Mesothelial cell of epicardium (in vitro differentiated cells): ENCODE data around the gene ADRA1B. TPM values are rescaled to one million over a fixed set of nuclear protein-coding genes. Genes with fewer than 3 reads are reported as not detected.

Experiments
- DNase-seq, 2 experiments: peaks; one replicate each; pipeline ENCODE4 v3.0.0; 2021; ENCODE audit warnings: low spot score in 2 of 2; ENCODE audit not compliant: unreplicated experiment in 2 of 2
- H3K27ac Mint-ChIP-seq: 2 replicates; pipeline ENCODE4 v1.8.0; 2021; ENCODE audit warnings: mixed read lengths
- H3K27me3 Mint-ChIP-seq: 2 replicates; pipeline ENCODE4 v1.8.0; 2021; ENCODE audit warnings: low read depth, mixed read lengths
- H3K36me3 Mint-ChIP-seq: 2 replicates; pipeline ENCODE4 v1.8.0; 2021; ENCODE audit warnings: mixed read lengths
- H3K4me1 Mint-ChIP-seq: 2 replicates; pipeline ENCODE4 v1.8.0; 2021; ENCODE audit warnings: mixed read lengths
- H3K4me3 Mint-ChIP-seq: 2 replicates; pipeline ENCODE4 v1.8.0; 2021; ENCODE audit warnings: mild to moderate bottlenecking, moderate library complexity, mixed read lengths
- H3K9me3 Mint-ChIP-seq: 2 replicates; pipeline ENCODE4 v1.8.0; 2021; ENCODE audit warnings: mixed read lengths
- CTCF ChIP-seq: fragments of 200-600 bp; sonication (generic); IDR thresholded peaks from one replicate; pipeline ENCODE4 v1.5.0; 2021; ENCODE audit warnings: antibody characterized with exemption; ENCODE audit not compliant: unreplicated experiment
- total RNA-seq: library from RNA; stranded (reverse); gene quantifications from 3 replicates; pipeline ENCODE4 v1.2.1, GENCODE V29; 2021

Gene ADRA1B
- total RNA-seq, 1 donor from 2014 or later: 2.5 TPM

- Mint-ChIP-seq H3K36me3 (no peaks in the 10 kb centered on the region), H3K27ac (no peak overlapping the region), H3K9me3 (no peaks in the 10 kb centered on the region), H3K4me3 (no peak overlapping the region), H3K4me1 (no peaks in the 10 kb centered on the region), H3K27me3 (peaks cover 7% of the 10 kb centered on the region)
- DNase-seq: no peak
- TF ChIP-seq CTCF: no peak
Observed at GRCh38 chr5:159886296-159886695, 30.0 kb upstream of the ADRA1B start.

GRCh38 chr5:159887050-159887449 lies 29.2 kb upstream of the ADRA1B start:
- no peak for TF ChIP-seq CTCF
- Mint-ChIP-seq H3K27ac (no peak overlapping the region), H3K9me3 (no peaks in the 10 kb centered on the region), H3K4me3 (no peak overlapping the region), H3K4me1 (no peaks in the 10 kb centered on the region), H3K27me3 (peaks cover 3% of the 10 kb centered on the region), H3K36me3 (no peaks in the 10 kb centered on the region)
- DNase-seq: no peak

GRCh38 chr5:159888860-159889259 lies 27.4 kb upstream of the ADRA1B start:
- no peaks in the 10 kb centered on the region for H3K4me1 Mint-ChIP-seq
- no peaks in the 10 kb centered on the region for H3K36me3 Mint-ChIP-seq
- TF ChIP-seq CTCF: no peak
- DNase-seq: no peak
- H3K27me3 Mint-ChIP-seq: no peaks in the 10 kb centered on the region
- H3K27ac Mint-ChIP-seq: no peak overlapping the region
- H3K4me3 Mint-ChIP-seq: no peak overlapping the region
- H3K9me3 Mint-ChIP-seq: no peaks in the 10 kb centered on the region

GRCh38 chr5:159890141-159890540 lies 26.1 kb upstream of the ADRA1B start:
- Mint-ChIP-seq H3K27me3 (no peaks in the 10 kb centered on the region), H3K27ac (no peak overlapping the region), H3K4me1 (no peaks in the 10 kb centered on the region), H3K36me3 (no peaks in the 10 kb centered on the region), H3K9me3 (no peaks in the 10 kb centered on the region), H3K4me3 (no peak overlapping the region)
- no peak for TF ChIP-seq CTCF
- DNase-seq: no peak

- Mint-ChIP-seq H3K9me3 (no peaks in the 10 kb centered on the region), H3K36me3 (no peaks in the 10 kb centered on the region), H3K27ac (no peak overlapping the region), H3K4me3 (no peak overlapping the region), H3K27me3 (no peaks in the 10 kb centered on the region), H3K4me1 (no peaks in the 10 kb centered on the region)
- no peak for DNase-seq
- TF ChIP-seq CTCF: no peak
Observed at GRCh38 chr5:159891371-159891770, 24.9 kb upstream of the ADRA1B start.

GRCh38 chr5:159893040-159893695 lies 23.1 kb upstream of the ADRA1B start:
- no peaks in the 10 kb centered on the region for H3K4me1 Mint-ChIP-seq

More at GRCh38 chr5:159893040-159893695, 23.1 kb upstream of the ADRA1B start:
- no peaks in the 10 kb centered on the region for H3K36me3 Mint-ChIP-seq
- no peak overlapping the region for H3K4me3 Mint-ChIP-seq
- no peaks in the 10 kb centered on the region for H3K9me3 Mint-ChIP-seq
- no peak for TF ChIP-seq CTCF
- no peak for DNase-seq
- H3K27me3 Mint-ChIP-seq: peaks cover 2% of the 10 kb centered on the region
- H3K27ac Mint-ChIP-seq: no peak overlapping the region
